ENCODE results near the gene KLRK1.
"Not testable (repeated sequence)": the region's sequence is repeated elsewhere in the genome, so short reads cannot be mapped to it uniquely, and the experiment has no call there.

The KLRK1 gene

DNA sequence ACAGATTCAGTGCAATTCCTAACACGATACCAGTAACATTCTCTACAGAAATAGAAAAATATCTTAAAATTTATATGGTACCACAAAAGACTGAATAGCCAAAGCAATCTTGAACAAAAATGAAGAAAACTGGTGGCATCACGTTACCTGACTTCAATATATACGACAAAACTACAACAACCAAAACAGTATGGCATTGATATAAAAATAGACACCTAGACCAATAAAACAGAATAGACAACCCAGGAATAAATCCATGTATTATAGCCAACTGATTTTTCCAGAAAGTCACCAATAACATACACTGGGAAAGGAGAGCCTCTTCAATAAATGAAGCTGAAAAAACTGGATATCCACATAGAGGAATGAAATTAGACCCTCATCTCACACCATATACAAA is 5.7 kb downstream of the KLRK1 start:
- no peaks in the 10 kb centered on the region for H3K4me1 ChIP-seq (ENCODE audit: control extremely low read depth in 1 of 4, control insufficient read depth in 4 of 4, insufficient read depth in 4 of 4, low read length in 3 of 4)
- H3K36me3 ChIP-seq (ENCODE audit: control insufficient read depth in 4 of 4, insufficient read depth in 4 of 4, low read length in 3 of 4) = no peaks in the 10 kb centered on the region
- WGBS (ENCODE audit: insufficient coverage) = 100% methylated on average over 2 of the region's 3 CpGs
- ChIA-PET CTCF (no interaction called here), POLR2A (no interaction called here)
- H3K4me3 ChIP-seq (ENCODE audit: control insufficient read depth in 1 of 7, extremely low read depth in 1 of 7, insufficient read depth in 4 of 7, low read depth in 2 of 7, low read length in 6 of 7) = no peak overlapping the region
- H3K27me3 ChIP-seq (replicated peaks in 2 of 5; ENCODE audit: control insufficient read depth in 4 of 5, insufficient read depth in 5 of 5, low read length in 4 of 5) = peaks cover 0 to 54% (median 0%) of the 10 kb centered on the region in 5 experiments
- H3K27ac ChIP-seq (ENCODE audit: insufficient read depth in 1 of 2, low read depth in 1 of 2, low read length in 2 of 2, poor library complexity in 1 of 2, severe bottlenecking in 2 of 2) = no peak overlapping the region
- no peak for DNase-seq
- H3K9me3 ChIP-seq (ENCODE audit: control extremely low read depth in 1 of 5, control insufficient read depth in 4 of 5, insufficient read depth in 2 of 5, low read depth in 1 of 5, low read length in 4 of 5) = peaks cover 0 to 7% (median 0%) of the 10 kb centered on the region in 5 experiments

DNA sequence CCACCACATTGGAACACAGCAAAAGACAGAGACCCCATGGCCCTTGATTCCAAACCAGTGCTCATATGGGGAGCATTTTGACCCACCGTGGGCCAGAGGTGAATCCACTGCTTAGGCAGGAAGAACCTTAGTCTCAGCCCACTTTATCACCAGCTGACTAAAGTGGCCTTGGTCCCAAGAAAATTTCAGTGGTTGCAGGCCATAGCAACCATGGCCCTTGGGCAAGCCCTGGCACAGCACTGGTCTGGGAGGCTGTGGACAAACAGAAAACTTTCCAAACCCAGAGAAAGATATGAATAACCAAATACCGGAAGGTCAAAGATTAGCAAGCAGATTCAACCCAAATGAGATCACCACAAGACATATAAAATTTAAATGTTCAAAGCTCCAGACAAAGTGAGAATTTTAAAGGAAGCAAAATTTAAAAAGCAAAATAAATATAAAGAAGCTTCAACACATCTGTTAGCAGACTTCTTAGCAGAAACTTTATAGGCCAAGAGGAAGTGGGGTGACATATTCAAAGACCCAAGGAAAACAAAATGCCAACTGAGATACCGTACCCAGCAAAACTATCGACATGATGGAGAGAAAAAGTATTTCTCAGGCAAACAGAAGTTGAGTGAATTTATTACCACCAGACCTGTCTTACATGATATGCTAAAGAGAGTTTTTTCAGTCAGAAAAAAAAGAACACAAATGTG is 7.8 kb downstream of the KLRK1 start:
- ChIA-PET CTCF (interaction anchor here (1.8 kb wide), 1 partner anchor 16 kb away, joined by 6 read pairs; no protein-coding TSS in a partner anchor), POLR2A (interaction anchor here (0.7 kb wide), 1 partner anchor 17 kb away, joined by 3 read pairs; no protein-coding TSS in a partner anchor)
- Histone ChIP-seq H3K9me3 (ENCODE audit: control extremely low read depth in 1 of 5, control insufficient read depth in 4 of 5, insufficient read depth in 2 of 5, low read depth in 1 of 5, low read length in 4 of 5) (peaks cover 0 to 7% (median 0%) of the 10 kb centered on the region in 5 experiments), H3K36me3 (ENCODE audit: control insufficient read depth in 4 of 4, insufficient read depth in 4 of 4, low read length in 3 of 4) (no peaks in the 10 kb centered on the region), H3K4me1 (ENCODE audit: control extremely low read depth in 1 of 4, control insufficient read depth in 4 of 4, insufficient read depth in 4 of 4, low read length in 3 of 4) (no peaks in the 10 kb centered on the region), H3K4me3 (ENCODE audit: control insufficient read depth in 1 of 7, extremely low read depth in 1 of 7, insufficient read depth in 4 of 7, low read depth in 2 of 7, low read length in 6 of 7) (no peak overlapping the region), H3K27ac (ENCODE audit: insufficient read depth in 1 of 2, low read depth in 1 of 2, low read length in 2 of 2, poor library complexity in 1 of 2, severe bottlenecking in 2 of 2) (no peak overlapping the region), H3K27me3 (replicated peaks in 2 of 5; ENCODE audit: control insufficient read depth in 4 of 5, insufficient read depth in 5 of 5, low read length in 4 of 5) (peaks cover 0 to 36% (median 0%) of the 10 kb centered on the region in 5 experiments)
- WGBS (ENCODE audit: insufficient coverage) = 100% methylated on average over 1 of the region's 4 CpGs
- DNase-seq = no peak

DNA sequence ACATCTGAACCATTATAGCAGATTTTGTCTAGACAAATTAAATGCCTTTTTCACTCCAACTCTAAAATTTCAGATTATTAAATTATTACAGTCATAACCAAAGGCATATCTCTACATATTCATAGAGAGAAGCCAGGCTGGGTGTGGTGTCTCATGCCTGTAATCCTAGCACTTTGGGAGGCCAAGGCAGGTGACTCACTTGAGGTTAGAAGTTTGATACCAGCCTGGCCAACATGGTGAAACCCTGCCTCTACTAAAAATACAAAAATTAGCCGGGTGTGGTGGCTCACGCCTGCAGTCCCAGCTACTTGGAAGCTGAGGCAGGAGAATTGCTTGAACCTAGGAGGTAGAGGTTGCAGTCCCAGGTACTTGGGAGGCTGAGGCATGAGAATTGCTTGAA is 11.1 kb downstream of the KLRK1 start:
- H3K9me3 ChIP-seq (ENCODE audit: control extremely low read depth in 1 of 5, control insufficient read depth in 4 of 5, insufficient read depth in 2 of 5, low read depth in 1 of 5, low read length in 4 of 5); POLR2A ChIA-PET; H3K36me3 ChIP-seq (ENCODE audit: control insufficient read depth in 4 of 4, insufficient read depth in 4 of 4, low read length in 3 of 4); DNase-seq; H3K4me1 ChIP-seq (ENCODE audit: control extremely low read depth in 1 of 4, control insufficient read depth in 4 of 4, insufficient read depth in 4 of 4, low read length in 3 of 4); CTCF ChIA-PET; H3K4me3 ChIP-seq (ENCODE audit: control insufficient read depth in 1 of 7, extremely low read depth in 1 of 7, insufficient read depth in 4 of 7, low read depth in 2 of 7, low read length in 6 of 7); H3K27me3 ChIP-seq (replicated peaks in 2 of 5; ENCODE audit: control insufficient read depth in 4 of 5, insufficient read depth in 5 of 5, low read length in 4 of 5); H3K27ac ChIP-seq (ENCODE audit: insufficient read depth in 1 of 2, low read depth in 1 of 2, low read length in 2 of 2, poor library complexity in 1 of 2, severe bottlenecking in 2 of 2): not testable (repeated sequence)
- WGBS (ENCODE audit: insufficient coverage) = 92% methylated on average over 2 of the region's 2 CpGs

DNA sequence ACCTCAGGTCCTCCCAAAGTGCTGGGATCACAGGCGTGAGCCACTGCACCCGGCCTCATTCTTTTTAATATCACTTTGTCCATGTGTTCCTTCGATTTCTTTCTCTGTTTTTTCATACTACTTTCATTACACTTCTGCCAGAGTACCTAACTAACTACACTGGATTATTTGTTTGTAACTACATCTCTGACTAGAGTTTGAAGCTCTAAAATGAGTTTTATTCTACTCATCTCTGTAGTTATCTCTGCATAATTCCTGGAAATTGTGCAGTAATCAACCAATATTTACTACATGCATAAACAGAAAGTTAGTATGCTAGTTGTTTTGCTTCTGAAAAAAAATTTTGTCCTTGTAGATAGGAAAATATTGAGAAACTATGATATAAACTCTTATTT is 15.2 kb downstream of the KLRK1 start:
- no peak overlapping the region for H3K4me3 ChIP-seq (ENCODE audit: control insufficient read depth in 1 of 7, extremely low read depth in 1 of 7, insufficient read depth in 4 of 7, low read depth in 2 of 7, low read length in 6 of 7)
- H3K9me3 ChIP-seq (ENCODE audit: control extremely low read depth in 1 of 5, control insufficient read depth in 4 of 5, insufficient read depth in 2 of 5, low read depth in 1 of 5, low read length in 4 of 5) = peaks cover 0 to 3% (median 0%) of the 10 kb centered on the region in 5 experiments
- CTCF ChIA-PET = no interaction called here
- H3K36me3 ChIP-seq (ENCODE audit: control insufficient read depth in 4 of 4, insufficient read depth in 4 of 4, low read length in 3 of 4) = no peaks in the 10 kb centered on the region
- H3K4me1 ChIP-seq (ENCODE audit: control extremely low read depth in 1 of 4, control insufficient read depth in 4 of 4, insufficient read depth in 4 of 4, low read length in 3 of 4) = peaks cover 5 to 7% (median 5%) of the 10 kb centered on the region in 4 experiments
- H3K27ac ChIP-seq (ENCODE audit: insufficient read depth in 1 of 2, low read depth in 1 of 2, low read length in 2 of 2, poor library complexity in 1 of 2, severe bottlenecking in 2 of 2) = no peak overlapping the region
- DNase-seq = no peak
- POLR2A ChIA-PET = interaction anchor here (0.9 kb wide), 1 partner anchor 309 kb away, joined by 3 read pairs; no protein-coding TSS in a partner anchor
- WGBS (ENCODE audit: insufficient coverage) = 90% methylated on average over 2 of the region's 3 CpGs
- H3K27me3 ChIP-seq (replicated peaks in 2 of 5; ENCODE audit: control insufficient read depth in 4 of 5, insufficient read depth in 5 of 5, low read length in 4 of 5) = peaks cover 0 to 4% (median 0%) of the 10 kb centered on the region in 5 experiments

DNA sequence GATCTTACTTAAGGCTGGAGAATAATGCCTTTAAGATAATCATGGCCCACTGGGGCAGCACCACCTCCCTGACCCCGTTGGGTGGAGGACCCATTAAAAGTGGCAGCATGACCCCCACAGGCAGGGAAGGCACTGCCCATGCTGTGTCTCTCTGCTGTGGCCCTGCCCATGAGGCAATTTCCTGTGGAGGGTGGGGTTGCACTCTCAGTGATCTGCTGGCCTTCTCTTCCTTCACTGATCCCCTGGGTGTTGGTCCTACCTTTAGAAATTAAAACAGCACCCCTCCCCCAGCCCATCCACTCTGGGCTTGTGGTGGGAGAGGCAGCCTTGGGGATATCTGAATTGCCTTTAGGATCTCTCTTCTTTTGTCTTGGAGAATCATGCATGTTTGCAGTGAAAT is 17.3 kb downstream of the KLRK1 start:
- Histone ChIP-seq H3K9me3 (ENCODE audit: control extremely low read depth in 1 of 5, control insufficient read depth in 4 of 5, insufficient read depth in 2 of 5, low read depth in 1 of 5, low read length in 4 of 5) (peaks cover 0 to 14% (median 0%) of the 10 kb centered on the region in 5 experiments), H3K4me3 (ENCODE audit: control insufficient read depth in 1 of 7, extremely low read depth in 1 of 7, insufficient read depth in 4 of 7, low read depth in 2 of 7, low read length in 6 of 7) (no peak overlapping the region), H3K36me3 (ENCODE audit: control insufficient read depth in 4 of 4, insufficient read depth in 4 of 4, low read length in 3 of 4) (no peaks in the 10 kb centered on the region), H3K4me1 (ENCODE audit: control extremely low read depth in 1 of 4, control insufficient read depth in 4 of 4, insufficient read depth in 4 of 4, low read length in 3 of 4) (peaks cover 5 to 7% (median 5%) of the 10 kb centered on the region in 4 experiments), H3K27me3 (replicated peaks in 2 of 5; ENCODE audit: control insufficient read depth in 4 of 5, insufficient read depth in 5 of 5, low read length in 4 of 5) (peaks cover 0 to 2% (median 0%) of the 10 kb centered on the region in 5 experiments), H3K27ac (ENCODE audit: insufficient read depth in 1 of 2, low read depth in 1 of 2, low read length in 2 of 2, poor library complexity in 1 of 2, severe bottlenecking in 2 of 2) (no peak overlapping the region)
- ChIA-PET CTCF (no interaction called here), POLR2A (no interaction called here)
- no peak for DNase-seq
- WGBS (ENCODE audit: insufficient coverage) = 100% methylated on average over 1 of the region's 1 CpG

DNA sequence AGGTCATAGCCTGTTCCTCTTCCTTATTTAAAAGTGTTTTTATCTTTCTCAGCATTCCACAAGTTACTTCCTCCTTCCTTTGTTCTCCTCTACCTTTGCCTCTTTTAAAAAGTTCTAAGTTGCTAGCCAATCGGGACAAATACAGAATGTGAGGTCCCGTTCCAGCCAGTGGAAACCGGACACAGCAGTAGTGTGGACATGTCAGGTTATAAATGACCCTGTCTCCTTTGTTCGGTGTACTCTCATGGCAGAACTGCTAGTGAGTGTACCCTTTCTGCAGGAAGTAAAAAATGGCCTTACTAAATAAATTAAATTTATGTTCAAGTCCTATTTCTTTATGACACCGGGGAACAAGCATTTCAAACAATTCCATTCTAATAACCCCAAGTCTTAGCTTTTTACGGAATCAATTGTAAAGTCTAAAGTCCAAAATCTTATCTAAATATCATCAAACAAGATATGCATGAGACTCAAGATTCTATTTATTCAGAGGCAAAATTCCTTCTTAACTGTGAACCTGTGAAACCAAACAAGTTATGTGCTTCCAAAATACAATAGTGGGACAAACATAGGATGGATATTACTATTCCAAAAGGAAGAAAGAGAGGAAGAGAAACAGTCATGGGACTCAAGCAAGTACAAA is 17.8 kb downstream of the KLRK1 start:
- H3K4me1 ChIP-seq (ENCODE audit: control extremely low read depth in 1 of 4, control insufficient read depth in 4 of 4, insufficient read depth in 4 of 4, low read length in 3 of 4); CTCF ChIA-PET; H3K27ac ChIP-seq (ENCODE audit: insufficient read depth in 1 of 2, low read depth in 1 of 2, low read length in 2 of 2, poor library complexity in 1 of 2, severe bottlenecking in 2 of 2): not testable (repeated sequence)

More for the DNA sequence above, 17.8 kb downstream of the KLRK1 start:
- DNase-seq; H3K36me3 ChIP-seq (ENCODE audit: control insufficient read depth in 4 of 4, insufficient read depth in 4 of 4, low read length in 3 of 4); H3K4me3 ChIP-seq (ENCODE audit: control insufficient read depth in 1 of 7, extremely low read depth in 1 of 7, insufficient read depth in 4 of 7, low read depth in 2 of 7, low read length in 6 of 7); POLR2A ChIA-PET; H3K27me3 ChIP-seq (replicated peaks in 2 of 5; ENCODE audit: control insufficient read depth in 4 of 5, insufficient read depth in 5 of 5, low read length in 4 of 5): not testable (repeated sequence)
- WGBS (ENCODE audit: insufficient coverage) = 57% methylated on average over 1 of the region's 6 CpGs
- H3K9me3 ChIP-seq (ENCODE audit: control extremely low read depth in 1 of 5, control insufficient read depth in 4 of 5, insufficient read depth in 2 of 5, low read depth in 1 of 5, low read length in 4 of 5) = peaks cover 0 to 16% (median 0%) of the 10 kb centered on the region in 5 experiments
